NCI-H82 treated with DMSO at 0.1 percent for 48 hours (cell line): ENCODE results near the gene ITGB3BP.
"Not testable (repeated sequence)": the region's sequence is repeated elsewhere in the genome, so short reads cannot be mapped to it uniquely, and the experiment has no call there.

Experiments
- DNase-seq: peaks from one replicate; lab custom pipeline; 2025; ENCODE audit not compliant: unreplicated experiment; lab: John Stamatoyannopoulos, UW

The ITGB3BP gene

DNA sequence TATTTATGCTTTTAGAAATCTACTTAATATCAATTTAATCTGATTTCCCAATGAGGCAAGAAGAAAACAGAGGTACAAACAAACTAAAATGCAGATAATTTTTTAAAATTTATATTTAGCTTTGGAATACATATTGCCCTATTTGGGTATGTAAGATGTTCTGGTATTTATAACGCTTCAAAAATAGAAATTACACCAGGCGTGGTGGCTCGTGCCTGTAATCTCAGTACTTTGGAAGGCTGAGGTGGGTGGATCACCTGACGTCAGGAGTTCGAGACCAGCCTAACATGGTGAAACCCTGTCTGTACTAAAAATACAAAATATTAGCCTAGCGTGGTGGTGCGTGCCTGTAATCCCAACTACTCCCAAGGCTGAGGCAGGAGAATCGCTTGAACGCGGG, 13.3 kb downstream of the ITGB3BP start:
- DNase-seq, result no peak

DNA sequence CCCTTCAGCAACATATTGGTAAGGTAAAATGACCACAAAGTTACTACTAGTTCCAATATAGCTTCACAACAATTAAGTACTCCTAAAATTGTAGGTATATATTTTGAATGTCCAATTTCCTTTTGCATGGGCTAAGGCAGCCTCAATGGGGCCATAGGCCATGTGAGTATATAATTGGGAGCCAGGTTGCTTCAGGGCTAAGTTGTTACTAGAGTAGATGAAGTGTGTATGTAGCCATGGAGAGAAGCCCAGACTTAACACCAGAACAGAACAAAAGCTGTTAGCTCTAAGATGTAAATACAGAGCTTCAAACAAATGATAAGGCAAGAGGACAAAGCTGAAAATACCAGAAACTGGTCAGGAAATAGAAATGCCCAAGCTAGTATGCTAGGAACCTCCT, 16.2 kb downstream of the ITGB3BP start:
- DNase-seq, result no peak

DNA sequence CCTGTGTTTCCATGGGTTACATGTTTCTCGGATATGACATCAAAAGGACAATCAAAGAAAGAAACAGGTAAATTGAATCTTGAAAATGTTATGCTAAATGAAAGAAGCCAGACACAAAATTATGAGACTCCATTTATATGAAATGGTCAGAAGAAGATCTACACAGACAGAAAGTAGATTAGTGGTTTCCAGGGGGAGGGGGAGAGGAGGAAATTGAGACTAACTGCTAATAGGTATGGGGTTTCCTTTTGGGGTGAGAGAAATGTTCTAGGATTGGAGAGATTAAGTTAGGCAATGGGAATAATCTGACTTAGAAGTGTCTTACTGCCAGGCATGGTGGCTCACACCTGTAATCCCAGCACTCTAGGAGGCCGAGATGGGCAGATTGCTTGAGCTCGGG, 21.8 kb downstream of the ITGB3BP start:
- no peak for DNase-seq

DNA sequence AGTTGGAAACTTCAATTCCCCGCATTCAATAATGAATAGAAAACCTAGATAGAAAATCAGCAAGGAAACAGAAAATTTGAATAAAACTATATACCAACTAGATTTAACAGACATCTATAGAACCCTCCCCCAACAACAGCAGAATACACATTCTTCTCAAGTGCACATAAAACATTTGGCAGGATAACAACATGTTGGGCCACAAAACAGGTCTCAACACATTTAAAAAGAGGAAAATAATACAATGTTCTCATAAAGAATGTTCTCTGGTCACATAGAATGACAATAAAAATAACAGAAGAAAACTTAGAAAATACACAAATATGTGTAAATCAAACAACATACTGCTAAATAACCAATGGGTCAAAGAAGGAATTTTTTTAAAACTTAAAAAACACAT, 24.9 kb downstream of the ITGB3BP start:
- DNase-seq, result no peak

DNA sequence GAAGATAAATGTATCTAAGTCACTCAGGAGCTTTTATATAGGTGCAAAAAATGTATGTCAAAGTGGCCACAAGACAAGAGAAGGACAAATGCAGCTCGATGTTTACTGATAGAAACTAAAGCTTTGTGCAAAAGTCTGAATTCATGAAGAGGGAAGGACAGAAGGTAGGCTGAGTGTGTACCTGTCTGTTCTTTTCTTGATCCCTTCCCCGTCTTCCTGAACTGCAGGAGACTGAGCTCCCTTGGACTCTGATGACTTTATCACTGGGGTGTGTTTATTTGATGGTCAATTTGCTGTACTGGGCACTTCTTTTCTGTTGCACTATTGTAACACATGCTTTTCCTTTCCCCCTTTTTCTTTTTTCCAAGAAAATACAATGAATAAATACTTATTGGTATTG, 25.4 kb downstream of the ITGB3BP start:
- DNase-seq, result no peak

DNA sequence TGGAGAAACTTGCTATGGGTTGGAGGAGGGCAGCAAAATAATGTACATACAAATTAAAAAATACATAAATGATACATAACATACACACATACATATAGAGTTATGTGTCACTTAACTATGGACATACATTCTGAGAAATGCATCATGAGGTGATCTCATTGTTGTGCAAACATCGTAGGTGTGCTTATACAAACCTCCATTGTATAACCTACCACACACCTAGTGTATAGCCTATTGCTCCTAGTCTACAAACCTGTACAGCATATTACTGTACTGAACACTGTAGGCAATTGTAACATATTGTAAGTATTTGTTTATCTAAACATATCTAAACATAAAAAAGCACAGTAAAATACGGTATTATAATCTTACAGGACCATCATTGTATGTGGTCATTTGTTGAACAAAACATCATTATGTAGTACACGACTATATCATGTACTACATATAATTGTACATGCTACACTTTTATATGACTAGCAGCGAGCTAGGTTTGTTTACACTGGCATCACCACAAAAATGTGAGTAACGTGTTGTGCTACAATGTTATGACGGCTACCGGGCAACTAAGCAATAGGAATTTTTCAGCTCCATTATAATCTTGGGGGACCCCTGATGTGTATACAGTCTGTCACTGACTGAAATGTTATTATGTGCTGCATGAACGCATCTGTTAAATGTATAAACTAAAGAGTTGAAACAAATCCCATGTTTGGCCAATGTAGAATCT, 35.5 kb downstream of the ITGB3BP start:
- DNase-seq, result no peak

DNA sequence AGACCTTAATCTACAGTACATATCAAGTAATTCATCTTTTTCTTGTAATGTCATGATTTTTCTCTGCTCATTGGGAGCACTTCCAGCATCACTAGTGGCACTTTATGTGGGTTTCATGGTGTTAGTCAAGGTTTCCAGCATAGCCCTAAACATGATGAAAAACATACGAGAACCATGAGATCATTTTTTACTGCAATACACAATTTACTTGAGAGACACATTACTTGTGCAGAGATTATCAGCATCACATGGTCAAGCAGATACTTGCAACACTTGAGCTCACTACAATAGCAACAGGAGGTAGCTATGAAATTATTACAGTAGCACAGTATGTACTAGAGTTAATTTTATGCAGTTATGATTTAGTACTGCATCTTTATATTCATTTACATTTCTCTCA, 36.4 kb downstream of the ITGB3BP start:
- DNase-seq, result no peak

DNA sequence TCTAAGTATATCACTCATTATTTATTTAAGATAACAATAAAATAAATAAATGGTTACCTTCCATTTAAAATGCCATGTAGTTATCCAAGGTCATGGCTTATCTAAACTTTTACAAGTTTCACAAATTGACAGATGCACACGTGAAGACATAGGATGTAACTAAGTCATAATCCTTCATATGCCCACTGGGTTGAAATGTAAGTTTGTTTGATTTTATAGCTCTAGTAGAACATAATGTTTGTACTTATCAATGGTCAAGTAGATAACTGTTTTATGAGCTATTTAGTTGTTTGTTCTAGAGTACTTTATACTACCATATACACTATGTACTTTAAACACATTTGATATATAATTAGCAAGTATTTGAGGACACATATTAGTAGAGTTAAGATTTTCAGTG, 43.0 kb downstream of the ITGB3BP start:
- DNase-seq, result no peak

DNA sequence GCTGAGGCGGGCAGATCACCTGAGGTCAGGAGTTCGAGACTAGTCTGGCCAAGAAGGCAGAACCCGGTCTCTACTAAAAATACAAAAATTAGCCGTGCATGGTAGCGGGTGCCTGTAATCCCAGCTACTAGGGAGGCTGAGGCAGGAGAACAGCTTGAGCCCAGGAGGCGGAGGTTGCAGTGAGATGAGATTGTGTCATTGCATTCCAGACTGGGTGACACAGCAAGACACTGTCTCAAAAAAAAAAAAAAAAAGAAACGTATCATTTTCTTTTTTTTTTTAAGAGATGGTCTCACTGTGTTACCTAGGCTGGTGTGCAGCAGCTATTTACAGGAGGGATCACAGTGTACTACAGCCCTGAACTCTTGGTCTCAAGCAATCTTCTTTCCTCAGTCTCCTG, 47.3 kb downstream of the ITGB3BP start:
- DNase-seq, result no peak

DNA sequence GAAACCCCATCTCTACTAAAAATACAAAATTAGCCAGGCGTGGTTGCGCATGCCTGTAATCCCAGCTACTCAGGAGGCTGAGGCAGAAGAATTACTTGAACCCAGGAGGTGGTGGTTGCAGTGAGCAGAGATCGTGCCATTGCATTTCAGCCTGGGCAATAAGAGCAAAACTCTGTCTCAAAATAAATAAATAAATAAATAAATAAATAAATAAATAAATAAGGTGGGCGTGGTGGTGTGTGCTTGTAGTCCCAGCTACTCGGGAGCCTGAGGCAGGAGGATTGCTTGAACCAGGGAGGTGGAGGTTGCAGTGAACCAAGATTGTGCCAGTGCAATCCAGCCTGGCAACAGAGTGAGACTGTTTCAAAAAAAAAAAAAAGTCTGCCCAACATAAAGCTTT, 54.3 kb downstream of the ITGB3BP start:
- not testable (repeated sequence) for DNase-seq

DNA sequence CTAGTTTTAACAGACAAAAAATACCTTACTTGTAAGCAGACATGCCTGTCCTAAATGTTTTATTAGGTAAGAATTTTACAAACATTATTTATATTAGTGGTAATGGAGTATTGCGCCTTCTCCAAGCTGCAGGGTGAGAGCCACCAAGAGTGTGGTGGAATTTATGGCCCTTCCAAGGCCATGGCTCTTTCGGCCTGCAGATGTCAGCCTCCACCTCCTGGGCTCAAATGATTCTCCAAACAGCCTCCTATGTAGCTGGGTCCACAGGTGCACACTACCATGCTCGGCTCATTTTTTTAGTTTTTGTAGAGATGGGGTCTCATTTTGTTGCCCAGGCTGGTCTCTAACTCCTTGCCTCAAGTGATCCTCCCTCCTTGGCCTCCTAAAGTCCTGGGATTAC, 56.3 kb downstream of the ITGB3BP start:
- no peak for DNase-seq

DNA sequence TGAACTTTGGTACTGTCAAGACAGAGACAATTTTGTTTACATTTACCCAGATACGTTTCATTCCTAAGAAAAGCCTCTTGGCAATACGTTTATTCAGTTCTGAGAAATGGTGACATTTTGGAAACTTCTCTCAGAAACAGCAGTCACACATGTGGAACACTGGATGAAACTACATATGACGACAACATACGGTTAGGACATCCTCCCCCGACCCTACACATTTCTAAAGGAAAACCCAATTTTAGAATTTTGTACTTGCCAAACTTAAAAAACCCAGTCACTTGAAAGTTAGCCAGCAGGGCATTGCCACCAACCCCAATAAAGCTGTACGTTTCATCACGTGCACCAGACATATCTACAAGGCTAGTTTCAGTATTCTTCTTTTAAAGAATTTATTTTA, 56.8 kb downstream of the ITGB3BP start:
- DNase-seq, result no peak

DNA sequence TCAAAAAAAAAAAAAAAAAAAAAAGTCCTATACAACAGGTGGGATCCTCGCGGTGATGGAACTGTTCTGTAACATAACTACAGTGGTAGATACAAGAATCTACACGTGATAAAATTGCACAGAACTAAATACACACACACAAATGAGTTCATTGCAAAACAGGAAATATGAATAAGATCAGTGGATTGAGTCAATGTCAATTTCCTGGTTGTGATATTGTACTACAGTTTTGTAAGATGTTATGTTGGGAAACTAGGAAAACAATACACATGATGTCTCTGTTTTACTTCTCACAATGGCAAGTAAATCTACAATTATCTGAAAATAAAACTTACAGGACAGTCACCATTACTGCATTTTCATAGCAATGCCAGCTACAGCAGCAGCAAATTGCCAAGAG, 59.8 kb downstream of the ITGB3BP start:
- DNase-seq, result no peak

DNA sequence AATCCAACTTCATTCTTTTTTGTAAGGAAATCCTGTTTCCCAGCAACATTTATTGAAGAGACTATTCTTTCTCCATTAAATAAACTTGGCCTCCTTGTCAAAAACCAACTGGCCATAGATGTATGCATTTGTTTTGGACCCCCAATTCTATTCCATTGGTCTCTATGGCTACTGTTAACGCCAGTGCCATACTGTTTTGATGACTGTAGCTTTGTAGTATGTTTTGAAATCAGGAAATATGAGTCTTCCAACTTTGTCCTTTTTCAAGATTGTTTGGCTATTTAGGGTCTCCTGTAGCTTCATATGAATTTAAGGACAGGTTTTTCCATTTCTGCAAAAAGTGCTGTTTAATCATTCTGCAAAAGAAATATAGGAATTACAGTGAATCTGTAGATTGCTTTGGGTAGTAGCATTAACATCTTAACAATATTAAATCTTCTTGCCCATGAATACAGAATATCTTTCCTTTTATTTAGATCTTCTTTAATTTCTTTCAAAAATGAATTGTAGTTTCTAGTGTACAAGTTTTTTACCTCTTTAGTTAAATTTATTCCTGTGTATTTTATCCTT, 61.3 kb downstream of the ITGB3BP start:
- no peak for DNase-seq

DNA sequence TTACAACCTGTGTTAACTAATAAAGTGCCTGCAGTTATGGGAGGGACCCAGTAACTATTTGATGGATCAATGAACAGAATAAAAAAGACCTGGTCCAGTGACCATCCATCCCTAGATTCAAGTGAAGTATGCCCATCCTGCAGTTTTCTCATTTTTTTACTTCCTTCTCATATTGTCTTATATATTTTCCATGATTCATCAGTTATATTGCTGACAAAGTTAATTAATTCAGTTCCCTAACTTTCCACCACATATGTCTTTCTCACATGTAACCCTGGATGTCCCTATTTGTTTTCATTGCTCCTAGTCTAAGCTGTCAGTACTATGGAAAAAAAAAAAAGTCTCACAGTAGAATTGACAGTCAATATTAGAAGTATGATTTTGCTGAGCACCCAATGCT, 64.3 kb downstream of the ITGB3BP start:
- no peak for DNase-seq

DNA sequence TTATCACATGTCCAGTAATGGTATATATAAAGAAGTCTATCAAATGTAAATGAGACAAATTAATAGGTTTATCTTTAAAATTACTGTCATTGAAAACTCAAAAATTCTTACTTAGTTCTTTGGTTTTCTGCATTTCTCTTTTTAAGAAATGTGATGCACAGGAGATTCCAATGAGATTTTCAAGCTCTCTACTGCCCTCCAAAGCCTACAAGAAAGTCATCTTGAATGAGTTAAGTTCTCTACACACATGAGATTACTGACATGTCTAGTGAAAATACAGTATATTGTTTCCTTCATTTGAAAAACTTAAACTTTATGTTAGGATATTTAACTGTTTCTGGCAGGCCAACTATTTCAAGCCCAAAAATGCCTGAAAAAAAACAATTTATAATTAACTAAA, 68.8 kb downstream of the ITGB3BP start:
- DNase-seq, result no peak

DNA sequence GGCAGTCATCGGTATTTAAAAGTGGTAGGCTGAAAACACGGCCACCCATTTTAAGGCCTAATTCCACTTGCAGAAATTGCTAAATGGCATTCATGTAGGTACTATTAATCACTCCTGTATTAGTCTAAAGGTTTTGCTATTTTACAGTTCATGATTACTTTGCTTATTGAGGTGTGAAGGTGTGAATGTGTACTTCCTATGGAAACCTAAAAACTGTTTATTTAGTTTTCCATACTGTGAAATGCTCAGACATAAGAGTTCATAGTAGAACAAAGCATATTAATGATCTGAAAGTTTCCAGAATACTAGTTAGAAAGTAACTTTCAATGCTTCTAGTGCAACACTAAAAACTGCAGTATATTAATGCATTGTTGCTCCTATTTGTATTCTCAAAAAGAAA, 69.8 kb downstream of the ITGB3BP start:
- DNase-seq, result no peak

DNA sequence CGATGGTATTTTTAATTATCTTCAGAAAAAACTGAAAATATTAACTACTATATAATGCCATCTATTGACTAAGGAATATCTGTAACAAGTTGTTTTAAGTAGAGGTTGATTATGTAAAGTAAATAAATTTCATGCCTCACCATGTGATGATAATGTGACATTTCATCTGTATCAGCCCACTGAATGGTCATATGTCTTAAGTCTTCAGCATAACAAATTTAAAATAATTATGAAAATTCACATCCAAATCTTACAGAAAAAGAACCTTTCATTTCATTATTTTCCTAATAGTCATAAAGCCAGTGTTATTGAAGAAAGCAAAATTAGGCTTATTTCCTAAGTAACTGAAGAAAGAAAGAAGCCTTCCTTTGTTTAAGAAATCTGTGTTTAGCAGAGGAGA, 72.6 kb downstream of the ITGB3BP start:
- DNase-seq, result no peak

DNA sequence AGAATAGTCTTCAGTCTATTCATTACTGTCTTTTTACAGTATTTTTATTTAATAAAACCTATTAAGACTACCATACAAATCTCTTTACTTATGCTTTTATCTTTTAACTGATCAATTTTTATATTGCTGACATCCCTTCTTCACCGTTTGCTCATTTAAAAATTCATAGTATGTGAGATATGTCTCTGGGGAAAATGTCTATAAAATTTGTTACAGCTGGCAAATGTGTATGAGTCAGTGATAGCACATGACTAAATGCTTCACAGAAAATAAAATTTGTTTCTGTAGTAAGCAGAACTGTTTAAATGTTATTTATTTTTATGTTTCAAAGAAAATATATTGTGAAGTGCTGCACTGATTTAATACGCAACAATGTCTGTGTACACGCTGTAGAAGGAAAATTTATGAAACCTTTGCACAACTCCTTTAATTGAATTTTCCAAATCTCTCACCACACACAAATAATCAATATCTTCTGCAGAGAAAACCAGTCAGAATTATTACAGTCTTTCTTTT, 74.2 kb downstream of the ITGB3BP start:
- DNase-seq, result no peak

DNA sequence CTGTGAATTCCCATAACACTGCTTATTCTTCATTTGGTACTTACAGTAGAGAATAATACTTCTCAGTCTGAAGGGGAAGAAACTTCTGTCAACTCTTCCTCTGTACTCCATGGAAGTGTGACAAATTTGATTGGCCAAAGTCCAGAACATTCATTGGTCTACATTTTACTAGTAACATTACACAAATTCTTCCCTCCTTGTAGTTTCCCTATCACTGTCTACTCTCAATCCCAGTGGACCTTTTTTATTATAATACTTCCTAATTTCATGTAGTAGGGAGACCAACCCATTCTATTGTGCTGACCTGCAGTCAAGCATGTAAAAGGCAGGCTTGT, 80.9 kb downstream of the ITGB3BP start:
- DNase-seq, result no peak

DNA sequence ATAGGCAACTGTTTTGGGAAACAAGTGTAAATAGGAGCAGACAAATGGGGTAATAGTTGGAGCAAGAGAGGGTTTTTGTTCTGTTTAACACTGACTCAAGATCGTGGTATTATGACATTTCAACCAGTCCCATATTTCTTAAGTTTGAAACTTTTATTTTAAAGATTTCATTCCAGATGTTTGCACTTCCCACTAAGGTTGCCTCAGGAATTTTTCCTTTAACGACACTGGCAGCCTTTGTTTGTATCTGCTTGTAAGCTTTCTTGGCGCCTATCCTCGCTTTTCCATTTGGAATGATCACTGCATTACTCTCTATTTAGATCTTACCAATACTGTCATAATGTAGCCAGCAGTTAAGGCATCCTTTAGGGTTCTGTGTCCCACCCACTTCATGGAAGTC, 87.9 kb downstream of the ITGB3BP start:
- DNase-seq, result no peak

DNA sequence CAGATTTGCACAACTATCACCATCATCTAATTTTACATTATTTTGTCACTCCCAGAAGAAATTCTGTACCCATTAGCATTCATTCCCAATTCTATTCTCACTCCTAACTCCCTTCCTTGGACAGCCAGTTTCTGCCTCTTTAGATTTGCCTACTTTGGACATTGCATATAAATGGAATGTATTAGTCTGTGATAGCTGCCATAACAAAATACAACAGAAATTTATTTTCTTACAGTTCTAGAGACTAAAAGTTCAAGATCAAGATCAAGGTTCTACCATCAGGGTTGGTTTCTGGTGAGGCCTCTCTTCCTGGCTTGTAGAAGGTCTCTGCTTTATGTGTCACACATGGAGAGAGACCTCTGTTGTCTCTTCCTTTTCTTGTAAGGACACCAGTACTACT, 93.7 kb downstream of the ITGB3BP start:
- no peak for DNase-seq

DNA sequence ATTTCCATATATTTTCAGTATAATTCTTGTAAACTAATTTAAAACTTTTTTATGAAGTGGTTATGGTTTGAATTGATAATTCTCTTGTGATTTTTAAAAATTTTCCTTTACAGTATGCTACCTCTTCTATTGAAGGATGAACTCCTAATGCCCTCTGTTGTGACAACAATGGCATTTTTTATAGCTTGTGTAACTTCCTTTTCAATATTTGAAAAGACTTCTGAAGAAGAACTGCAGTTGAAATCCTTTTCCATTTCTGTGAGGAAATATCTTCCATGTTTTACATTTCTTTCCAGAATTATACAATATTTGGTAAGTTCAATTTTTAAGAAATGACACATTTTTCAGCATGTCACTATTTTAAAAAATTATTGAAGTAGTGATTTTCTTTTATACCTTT, 94.2 kb downstream of the ITGB3BP start:
- DNase-seq, result no peak
